Umbilical cord (tissue), 2 donors: Measurements from ENCODE around the gene LRRC71. TPM values are rescaled to one million over a fixed set of nuclear protein-coding genes. Genes with fewer than 3 reads are reported as not detected.

Experiments
- DNase-seq: peaks from one replicate; pipeline ENCODE4 v3.0.0-alpha.2; 2015; ENCODE audit warnings: low spot score
- total RNA-seq: library from RNA; depleted of rRNA; stranded (reverse); fragments of >200 nt; gene quantifications from one replicate; pipeline ENCODE4 v1.2.3, GENCODE V29; 2014; ENCODE audit warnings: low replicate concordance; ENCODE audit not compliant: insufficient read depth

The LRRC71 gene
- total RNA-seq, 1 donor from 2014 or later = not detected

DNA sequence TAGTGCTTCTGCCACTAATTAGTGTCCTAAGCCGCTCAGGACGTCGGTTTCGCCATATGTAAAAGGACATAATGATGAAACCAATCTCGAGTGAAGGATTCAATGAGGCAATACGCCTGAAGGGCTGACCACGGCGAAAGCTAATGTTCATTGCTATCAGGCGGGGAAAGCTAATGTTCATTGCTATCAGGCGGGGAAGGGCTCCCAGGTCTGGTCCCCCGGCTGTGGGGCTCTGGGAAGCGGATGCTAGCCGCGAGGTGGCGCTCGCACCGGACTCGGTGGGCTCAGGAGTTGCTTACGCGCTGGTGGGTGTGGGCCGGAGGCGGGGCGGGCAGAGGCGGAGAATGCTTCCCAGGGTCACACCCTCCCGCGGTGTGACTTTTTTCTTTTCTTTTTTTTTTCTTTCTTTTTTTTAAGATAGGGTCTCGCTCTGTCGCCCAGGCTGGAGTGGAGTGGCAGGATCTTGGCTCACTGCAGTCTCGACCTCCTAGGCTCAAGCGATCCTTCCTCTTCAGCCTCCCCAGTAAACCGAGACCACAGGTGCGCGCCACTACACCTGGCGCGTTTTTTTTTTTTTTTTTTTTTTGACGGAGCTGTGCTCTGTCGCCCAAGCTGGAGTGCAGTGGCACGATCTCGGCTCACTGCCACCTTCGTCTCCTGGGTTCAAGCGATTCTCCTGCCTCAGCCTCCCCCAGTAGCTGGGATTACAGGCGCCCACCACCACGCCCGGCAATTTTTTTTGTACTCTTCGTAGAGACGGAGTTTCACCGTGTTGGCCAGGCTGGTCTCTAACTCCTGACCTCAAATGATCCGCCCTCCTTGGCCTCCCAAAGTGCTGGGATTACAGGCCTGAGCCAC lies 28.0 kb upstream of the LRRC71 start:
- peak; percentile 96 for DNase-seq

DNA sequence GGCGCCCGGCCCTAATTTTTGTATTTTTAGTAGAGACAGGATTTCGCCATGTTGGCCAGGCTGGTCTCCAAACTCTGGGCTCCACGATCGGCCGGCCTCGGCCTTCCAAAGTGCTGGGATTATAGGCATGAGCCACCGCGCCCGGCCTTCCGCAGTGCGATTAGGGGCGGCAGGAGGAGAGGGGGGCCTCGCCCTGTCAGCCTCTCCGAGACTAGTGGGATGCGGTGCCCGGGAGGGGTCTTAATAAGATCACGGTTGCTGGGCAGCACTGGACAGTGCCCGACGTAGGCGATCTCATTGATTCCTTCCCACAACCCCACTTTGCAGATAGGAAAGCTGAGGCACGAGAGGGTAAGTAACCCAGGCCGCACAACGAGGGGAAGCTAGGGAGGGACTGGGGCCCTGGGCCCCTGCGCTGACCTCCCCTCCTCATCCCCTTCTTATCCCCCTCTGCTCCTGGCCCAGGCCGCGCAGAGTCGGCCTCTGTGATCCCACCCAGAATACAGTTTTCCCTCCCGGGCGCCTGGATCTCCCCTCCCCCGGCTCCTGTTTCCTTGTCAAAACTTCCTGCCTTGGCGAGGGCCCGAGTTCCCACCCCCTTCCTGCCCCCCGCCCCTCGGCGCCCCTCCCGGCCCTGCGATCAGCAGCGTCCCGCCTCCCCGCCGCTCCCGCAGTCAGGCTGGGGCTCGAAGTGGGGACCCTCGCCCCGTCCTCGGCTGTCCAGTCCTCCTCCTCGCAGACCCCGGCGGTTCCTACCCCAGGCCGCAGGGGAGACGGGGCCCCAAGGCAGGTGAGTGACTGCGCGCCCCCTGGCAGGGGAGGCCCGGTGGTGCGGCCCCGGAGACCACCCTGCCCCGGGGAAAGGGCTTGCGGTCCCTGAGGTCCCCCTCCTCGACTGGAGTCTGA lies 27.1 kb upstream of the LRRC71 start, which contains the start of gene PEAR1:
Gene PEAR1, plus strand, starts transcription at position 671 of the 906 bp plus-strand sequence. CDS start 10,209 bp downstream, outside the sequence.
- DNase-seq = peak; percentile 82

DNA sequence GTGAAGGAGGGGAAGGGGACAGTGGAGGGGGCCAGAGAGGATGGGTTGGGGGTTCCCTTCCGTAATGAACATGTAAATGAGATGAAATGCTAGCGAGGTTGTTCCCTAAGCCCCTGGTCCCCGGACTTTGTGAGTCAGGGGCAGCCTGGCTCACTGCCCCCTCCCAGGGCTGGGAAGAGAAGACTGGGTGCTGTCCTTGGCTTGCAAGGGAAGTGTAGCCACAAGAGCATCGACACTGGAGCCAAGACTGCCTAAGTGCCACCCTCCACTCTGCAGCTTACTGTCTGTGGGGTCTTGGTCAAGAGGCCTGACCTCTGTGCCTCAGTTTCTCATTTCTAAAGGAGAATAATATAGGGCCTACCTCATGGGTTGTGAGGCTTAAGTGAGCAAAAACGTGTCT lies 26.4 kb upstream of the LRRC71 start:
- no peak for DNase-seq

DNA sequence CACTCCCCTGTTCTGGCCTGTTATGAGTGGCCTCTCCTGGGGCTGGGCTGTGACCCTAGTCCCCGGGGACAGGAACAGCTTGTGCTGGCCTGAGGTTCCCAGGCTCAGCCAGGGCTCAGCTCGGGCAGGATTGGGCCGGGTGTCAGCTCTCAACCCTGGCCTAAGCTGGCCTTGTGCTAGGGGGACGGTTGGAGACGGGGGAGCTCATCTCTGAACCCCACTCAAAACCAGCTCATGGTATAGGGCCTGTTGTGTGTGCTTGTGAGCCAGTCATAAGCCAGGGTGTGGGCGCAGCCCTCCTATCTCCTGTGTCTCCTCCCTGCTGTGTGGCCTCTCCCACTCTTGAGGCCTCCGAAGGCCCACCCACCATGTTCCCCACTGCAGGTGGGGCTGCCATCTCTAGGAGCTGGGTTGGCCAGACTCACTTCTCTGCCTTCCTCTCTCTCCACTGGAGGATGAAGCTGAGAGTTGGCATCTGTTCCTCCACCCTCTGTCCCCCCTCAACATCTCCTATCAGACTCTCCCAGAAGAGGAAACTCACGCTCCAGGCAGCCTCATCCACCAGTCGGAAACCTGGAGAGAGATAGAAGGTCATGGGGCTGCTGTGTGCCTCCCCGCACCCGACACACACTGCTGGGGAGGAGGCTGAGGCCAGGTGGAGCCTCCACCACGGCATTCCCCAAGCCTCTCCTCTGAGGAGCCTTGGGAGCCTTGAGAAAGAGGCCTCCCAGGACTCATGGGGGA lies 25.5 kb upstream of the LRRC71 start:
- DNase-seq = peak; percentile 84

DNA sequence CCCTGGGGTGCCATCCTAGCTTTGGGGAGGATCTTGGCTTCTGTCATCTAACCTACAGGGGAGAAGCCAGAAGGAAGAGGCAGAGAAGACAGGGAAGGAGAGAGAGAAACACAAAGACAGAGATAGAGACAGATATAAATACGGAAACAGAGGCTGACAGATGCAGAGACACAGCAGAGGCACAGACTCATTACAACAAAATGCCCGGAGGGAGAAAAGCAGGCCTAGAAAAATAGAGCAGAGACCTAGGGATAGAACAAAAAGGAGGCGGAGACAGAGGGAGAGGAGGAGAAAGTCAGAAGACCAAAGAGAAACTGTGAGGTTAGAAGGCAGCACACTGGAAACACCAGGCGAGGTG lies 25.0 kb upstream of the LRRC71 start:
- DNase-seq = peak; percentile 52

DNA sequence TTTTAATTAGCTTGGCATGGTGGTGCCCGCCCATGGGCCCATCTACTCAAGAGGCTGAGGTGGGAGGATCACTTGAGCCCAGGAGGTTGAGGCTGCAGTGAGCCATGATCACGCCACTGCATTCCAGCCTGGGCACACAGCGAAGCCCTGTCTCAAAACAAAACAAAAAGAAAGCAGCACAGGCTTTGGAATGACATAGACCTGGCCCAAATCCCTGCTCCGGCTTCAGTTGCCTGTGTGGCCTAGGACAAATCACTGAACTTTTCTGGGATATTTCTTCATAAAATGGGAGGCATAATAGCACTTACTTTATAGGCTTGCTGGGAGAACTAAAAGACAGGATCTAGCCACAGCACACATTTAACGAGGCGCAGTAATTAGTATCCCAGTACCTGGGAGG lies 24.5 kb upstream of the LRRC71 start:
- no peak for DNase-seq

DNA sequence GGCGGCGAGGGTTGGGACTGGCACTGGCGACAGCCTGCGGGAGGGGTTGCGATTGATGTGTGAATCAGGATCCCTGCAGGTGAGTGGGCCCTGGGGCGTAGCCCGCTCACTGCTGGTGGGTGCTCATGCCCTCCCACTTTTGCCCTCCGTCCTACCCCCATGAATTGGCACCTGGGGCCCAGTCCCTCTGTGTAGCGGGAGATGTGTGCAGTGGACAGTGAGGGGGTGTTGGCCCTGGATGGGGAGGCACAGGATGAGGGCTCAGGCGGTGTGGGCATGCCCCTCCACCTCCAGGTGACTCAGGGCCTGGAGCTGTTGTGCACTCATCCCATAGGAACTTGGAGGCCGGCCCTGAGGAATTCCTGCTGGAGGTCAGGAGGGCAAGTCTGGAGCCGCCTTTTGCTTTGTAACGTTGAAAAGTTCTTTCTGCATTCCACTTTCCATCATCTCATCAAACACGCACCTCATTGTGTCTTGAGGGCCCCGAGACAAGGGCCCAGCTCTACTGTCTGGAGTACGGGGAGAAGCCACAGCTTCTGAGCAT lies 23.9 kb upstream of the LRRC71 start:
- peak; percentile 79 for DNase-seq

DNA sequence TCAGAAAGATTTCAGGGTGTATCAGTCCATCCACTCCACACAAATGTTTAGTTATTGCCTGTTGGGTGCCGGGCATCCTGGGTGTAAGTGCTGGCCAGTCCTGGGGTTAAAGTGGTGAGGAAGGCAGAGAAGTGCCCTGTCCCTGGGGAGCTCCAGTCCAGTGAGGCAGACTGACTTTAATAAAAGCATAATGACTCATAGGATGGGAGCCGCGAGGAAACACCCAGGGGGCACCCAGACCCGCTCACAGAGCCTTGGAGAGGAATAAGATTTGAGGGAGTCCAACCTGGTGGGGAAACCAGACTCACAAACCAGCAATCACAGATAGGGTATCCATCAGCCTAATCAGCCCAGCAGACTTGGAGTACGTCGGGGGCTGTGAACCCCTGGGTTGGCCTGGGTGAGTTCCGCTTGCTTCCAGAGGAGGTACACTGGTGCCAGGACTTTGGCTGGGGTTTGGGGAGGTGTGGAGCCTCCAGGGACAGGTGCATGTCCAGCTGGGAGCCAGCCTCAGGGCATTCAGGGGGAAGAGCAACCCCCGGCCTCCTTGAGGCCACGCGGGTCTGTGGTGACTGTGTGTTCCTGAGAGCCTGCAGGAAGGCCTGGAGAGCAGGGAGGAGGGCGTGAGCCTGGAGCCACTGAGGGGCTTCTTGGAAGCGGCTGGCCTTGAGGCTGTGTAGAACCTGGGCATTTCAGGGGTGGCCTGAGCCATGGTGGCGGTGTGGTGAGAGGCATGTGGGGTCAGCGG lies 23.2 kb upstream of the LRRC71 start:
- peak; percentile 55 for DNase-seq

DNA sequence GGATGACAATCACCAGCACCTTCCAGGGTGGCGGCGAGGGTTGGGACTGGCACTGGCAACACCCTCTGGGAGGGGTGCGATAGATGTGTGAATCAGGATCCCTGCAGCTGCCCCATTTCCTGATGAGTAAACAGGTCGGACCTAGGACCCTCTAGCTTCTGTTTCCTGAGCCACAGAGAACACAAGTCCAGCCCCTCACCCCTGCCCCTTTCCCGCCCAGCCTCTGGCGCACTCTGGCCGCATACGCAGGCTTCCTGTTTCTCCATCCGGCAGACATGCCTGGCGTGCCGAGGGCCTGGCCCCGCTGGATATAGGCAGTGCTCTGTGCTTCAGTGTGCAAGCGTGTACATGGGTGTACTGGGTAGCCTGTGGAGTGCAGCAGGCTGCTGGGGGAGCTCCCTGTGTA lies 22.3 kb upstream of the LRRC71 start:
- DNase-seq = peak; percentile 85

DNA sequence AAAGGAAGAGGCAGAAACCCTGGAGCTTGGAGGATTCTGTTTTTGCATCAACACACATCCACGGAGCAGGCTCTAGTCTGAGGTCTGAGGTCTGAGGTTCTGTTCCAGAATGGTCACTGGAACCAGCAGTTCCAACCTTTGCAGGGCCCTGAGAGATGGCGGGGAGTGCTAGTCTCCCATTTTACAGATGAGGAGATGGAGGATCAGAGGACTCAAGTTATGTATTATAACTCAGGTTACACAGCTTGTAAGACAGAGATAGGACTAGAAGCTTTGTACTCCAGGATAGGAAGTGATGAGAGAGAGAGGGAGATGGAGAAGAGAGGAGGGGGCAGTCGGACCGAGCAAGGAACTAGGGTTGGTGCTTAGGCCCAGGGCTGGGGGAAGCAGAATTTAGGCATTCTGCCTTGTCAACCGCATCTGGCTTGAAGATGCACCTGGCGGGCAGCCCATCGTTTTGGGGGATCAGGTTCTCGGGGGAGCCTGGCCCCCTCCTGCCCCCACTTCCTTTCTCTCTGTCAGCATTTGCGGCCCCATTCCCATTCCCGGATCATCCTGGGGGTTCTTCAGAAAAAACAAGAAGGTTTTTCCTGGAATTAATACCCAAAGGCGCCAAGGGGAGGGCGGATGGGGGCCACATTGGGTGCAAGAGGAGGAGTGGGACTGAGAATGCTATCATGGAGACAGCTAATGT lies 21.3 kb upstream of the LRRC71 start:
- no peak for DNase-seq

DNA sequence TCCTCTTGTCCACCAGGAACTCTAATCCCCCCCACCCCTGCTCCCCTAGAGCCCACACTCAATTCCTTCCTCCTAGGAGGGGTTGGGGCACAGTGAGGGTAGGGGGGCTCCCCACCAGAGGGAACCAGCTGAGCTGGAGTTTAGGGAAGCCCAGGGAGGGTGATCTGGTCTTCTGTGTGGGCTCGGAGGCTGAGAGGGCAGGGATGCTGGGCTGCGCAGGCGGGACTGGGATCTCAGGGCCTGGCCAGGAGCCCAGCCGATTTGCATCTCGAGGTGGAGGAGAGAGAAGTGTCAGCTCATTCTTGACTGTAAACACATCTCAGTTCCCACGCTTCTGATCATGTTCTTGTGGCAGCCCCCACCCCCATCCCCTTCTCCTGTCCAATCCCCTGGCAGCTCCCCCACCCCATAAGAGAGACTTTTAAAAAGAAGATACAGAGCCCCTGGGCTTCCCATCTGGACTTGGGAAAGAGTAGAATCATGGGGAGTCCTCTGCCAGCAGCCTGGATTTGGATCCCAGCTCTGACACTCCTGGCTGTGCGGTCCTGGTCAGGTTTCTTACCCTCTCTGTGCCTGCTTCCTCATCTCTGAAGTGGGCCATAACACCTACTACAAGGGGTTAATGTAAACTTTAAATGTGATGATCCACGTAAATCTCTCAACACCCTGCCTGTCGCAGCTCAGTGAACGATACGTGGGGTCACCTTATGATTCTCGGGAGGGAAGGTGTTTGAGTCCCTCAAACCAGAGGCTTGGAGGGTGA lies 20.3 kb upstream of the LRRC71 start:
- peak; percentile 59 for DNase-seq

DNA sequence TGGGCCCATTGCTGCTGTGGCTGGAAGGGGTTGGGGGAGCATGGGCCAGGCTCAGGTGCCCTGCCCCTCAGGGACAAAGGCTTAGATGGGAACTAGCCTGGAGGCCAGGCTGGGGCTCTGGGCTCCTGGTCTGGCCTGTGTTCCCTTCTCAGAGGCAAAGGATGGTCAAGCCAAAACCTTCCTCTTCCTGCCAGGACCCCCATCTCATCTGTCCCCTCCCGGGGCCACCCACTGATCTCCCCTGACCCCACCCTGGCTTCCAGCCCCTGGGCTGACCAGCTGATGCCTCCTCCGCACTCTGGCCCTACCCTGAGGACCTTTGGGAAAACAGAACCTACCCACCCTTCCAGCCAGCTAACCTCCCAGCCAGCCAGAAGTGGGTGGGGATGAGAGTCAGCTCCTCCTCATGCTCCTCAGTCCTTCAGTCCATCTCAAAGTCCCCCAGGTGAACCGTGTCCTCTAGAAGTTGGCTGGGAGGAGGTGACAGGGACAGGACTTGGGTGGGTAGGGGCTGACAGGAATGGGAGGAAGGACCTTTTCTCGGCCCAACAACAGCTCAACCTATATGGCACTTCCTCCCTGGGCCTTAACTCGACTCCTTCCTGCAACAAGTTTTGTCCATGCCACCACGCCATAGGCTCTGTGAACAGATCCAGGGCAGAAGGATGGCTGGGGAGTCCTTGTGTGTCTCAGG lies 19.4 kb upstream of the LRRC71 start:
- no peak for DNase-seq

DNA sequence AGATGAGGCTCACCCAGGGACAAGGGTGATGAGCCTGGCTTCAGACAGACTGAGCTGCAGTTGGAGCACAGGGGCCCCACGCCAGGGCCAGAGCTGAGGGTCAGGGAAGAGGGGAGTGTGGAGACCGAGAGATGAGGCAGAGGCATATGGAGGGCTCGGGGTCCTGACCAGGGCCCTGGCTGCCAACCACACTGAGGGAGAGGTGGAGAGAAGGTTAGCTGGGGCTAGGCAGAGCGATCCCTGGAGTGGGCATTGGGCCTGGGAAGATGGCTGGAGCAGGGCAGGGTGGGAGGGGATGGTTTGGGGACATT lies 18.9 kb upstream of the LRRC71 start:
- no peak for DNase-seq

DNA sequence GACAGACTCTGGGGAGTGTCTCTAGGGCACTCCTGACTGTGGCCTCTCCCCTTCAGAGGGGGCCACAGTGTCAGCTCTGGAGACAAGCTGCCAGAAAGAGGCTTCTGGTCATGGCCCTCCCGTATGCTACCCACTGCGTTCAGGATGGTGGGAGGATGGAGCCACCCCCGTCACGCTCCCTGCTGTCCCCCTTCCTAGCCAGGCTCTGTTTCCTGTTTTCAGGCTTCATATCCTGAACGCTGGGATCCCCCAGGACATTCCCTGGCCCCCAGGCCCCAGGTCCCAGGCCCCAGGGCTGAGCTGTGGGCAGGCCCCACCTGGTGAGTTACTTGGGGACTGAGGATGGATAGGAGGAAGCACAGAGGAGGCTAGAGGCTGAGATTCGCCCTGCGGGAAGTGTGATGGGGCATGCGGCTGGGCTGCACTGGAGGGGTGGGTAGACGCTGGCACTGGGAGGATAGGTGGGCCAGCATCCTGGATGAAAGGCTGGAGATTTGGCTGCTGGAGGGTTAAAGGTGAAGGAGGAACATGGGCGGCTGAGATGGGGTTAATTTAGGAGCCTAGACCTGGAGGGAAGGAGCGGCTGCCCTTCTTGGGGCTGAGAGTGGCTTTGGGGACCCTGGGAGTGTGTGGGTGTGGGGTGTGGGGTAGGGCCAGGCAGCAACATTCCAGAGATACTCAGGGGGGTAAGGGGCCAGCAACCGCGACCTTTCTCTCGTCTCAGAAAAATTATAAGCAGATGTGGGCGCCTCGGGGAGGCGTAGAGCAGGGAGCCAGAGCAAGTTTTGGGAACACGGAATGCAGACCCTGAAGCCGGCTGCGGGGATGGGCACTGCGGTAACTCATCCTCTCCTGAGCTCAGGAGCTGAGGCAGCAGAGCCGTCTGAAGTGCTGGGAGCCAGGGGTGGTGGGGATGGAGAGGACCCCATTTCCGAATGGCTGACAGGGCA lies 18.2 kb upstream of the LRRC71 start:
- no peak for DNase-seq

DNA sequence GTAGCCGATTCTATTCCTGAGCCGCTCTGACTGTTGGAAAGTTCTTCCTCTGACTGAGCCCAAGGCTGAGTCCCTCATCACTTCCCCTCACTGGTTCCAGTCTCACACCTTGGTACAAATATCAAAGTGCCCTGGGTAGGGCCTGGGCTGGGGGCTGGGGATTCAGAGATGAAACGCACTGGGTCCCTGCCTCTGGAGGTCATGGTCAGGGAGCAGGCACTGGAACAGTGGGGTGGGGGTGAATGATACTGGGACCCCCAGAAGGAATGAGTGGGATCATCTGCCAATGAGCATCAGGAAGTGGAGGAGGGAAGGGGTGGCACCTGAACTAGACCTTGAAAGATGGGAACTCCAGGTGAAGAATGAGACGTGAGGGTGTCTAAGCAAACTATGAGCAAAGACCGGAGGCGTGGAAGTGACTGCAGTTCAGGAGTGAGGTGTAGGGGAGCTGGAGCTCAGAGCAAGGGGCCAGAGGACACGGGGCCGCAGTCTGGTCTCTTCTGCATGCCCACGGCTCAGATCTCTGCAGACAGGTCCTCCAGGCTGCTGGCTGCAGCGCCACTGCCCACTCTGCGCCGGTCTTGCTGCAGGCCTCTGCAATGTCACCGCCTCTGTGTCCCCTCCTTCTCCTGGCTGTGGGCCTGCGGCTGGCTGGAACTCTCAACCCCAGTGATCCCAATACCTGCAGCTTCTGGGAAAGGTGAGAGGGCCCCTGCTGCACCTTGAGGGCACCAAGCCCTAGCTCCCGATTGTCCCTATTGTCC lies 16.9 kb upstream of the LRRC71 start:
- no peak for DNase-seq

DNA sequence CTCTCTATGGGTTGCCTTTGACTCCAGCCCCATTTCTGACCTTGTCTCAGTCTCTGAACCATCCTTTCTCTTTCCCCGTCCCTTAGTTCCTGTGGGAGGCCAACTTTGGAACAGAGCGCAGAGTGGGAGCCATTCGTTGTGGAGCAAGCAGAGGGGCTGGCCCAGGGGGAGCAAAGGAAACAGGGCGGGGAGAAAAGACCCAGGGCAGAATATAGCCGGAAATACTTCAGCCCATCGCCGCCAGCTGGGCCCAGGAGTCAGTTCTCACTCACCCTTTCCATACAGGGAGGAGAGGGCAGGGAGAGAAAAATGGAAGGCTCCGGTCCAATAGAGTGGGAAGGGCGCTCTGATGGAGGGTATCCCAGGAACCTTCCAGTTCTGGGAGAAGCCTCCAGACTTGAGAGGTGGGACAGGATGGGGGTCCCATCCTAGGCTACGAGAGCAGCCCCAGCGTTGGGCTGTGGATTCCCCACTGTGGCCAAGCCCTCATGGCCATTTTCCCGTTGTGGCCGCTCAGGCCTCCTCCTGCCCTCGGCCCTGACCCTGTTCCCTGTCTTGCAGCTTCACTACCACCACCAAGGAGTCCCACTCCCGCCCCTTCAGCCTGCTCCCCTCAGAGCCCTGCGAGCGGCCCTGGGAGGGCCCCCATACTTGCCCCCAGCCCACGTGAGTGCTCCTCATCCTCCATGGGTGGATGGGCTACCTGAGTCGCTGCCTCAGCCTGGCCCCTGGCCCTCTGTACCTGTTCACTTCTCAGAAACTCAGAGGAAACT lies 16.1 kb upstream of the LRRC71 start:
- DNase-seq = no peak
